NB4 (cell line): ENCODE measurements around the gene LBHD2.

Experiments
- POLR2A ChIP-seq: IDR thresholded peaks from 2 replicates; pipeline ENCODE4 v1.6.1; 2011; ENCODE audit warnings: mild to moderate bottlenecking; ENCODE audit not compliant: insufficient read length; ENCODE audit errors: extremely low read depth
- TF ChIP-seq, protein P1 (sequence below): IDR thresholded peaks from 2 replicates; pipeline ENCODE4 v1.6.1; 2011; ENCODE audit warnings: low read depth, low read length
- TF ChIP-seq, protein P2 (sequence below): IDR thresholded peaks from one replicate; pipeline ENCODE4 v1.5.1; 2012; ENCODE audit warnings: low read depth, low read length

DNA sequence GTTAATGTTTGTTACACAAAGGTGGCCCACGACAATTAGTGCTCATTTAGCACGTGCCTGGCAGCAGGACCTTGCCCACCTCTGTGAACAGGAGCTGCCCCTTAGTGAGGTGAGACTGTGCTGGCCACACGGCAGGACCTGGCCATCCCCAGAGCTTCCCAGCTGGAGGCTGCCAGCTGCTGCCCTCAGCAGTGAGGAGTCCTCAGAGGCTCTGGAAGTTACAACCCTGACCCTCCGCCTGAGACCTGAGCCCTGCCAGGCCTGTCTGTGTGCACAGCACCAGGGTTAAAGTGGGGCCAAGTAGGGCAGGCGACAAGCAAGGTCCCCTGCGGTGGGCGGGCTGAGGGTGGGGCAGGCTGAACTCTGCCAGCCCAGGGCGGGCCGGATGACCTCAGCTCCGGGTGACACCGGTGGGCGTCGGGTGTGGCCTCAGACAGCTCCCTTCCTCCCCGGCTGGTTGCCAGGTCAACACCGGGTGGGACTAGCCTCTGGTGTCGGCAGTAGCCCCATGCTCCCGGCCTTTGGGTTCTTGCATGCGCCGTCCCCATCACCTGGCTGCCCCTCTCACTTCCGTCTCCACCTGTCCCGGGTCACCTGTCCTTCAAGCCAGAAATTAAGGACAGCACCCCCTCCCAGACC, 9.2 kb upstream of the LBHD2 start:
- TF ChIP-seq, protein P1, sequence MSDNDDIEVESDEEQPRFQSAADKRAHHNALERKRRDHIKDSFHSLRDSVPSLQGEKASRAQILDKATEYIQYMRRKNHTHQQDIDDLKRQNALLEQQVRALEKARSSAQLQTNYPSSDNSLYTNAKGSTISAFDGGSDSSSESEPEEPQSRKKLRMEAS: no peak
- TF ChIP-seq, protein P2, sequence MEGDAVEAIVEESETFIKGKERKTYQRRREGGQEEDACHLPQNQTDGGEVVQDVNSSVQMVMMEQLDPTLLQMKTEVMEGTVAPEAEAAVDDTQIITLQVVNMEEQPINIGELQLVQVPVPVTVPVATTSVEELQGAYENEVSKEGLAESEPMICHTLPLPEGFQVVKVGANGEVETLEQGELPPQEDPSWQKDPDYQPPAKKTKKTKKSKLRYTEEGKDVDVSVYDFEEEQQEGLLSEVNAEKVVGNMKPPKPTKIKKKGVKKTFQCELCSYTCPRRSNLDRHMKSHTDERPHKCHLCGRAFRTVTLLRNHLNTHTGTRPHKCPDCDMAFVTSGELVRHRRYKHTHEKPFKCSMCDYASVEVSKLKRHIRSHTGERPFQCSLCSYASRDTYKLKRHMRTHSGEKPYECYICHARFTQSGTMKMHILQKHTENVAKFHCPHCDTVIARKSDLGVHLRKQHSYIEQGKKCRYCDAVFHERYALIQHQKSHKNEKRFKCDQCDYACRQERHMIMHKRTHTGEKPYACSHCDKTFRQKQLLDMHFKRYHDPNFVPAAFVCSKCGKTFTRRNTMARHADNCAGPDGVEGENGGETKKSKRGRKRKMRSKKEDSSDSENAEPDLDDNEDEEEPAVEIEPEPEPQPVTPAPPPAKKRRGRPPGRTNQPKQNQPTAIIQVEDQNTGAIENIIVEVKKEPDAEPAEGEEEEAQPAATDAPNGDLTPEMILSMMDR: no peak
- TF ChIP-seq POLR2A: no peak
